ENCODE measurements around the gene CDA.
A peak's percentile ranks its signal among the peaks of the same experiment; 100 is the strongest.

The CDA gene

DNA sequence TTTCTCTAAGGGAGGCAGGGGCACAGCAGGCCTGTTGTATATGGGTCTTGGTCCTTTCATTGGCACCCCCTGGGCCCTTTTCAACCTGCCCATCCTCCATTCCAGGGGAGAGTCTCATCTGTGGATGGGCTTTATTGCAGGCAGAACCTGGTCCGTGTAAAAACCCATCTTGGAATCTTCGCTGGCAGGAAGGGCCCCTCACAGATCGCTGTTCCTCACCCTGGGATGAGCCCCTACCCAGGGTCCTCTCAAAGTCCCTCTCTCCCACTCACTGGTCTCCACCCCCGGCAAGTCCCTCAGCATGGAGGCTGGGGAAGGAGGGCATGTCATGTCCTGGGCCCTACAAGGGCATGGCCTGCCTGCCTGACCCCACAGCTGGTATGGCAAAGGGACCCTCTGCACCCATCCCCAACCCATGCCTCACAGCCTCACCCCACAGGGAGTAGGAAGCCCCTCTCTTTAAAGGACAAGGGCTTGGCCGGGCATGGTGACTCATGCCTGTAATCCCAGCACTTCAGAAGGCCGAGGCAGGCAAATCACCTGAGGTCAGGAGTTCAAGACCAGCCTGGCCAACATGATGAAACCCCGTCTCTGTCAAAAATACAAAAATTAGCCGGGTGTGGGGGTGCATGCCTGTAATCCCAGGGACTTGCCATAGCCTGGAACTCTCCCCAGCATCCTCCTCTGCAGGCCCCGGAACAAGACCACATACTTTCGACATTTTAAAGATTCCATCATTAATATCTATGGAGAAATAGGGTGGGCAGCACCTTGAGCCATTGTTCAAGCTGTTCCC, 13.2 kb upstream of the CDA start:
- H3K27me3 ChIP-seq = peaks cover 42% of the 10 kb centered on the region
- no peak overlapping the region for H3K4me3 ChIP-seq (ENCODE audit: low read depth in 1 of 2, low read length in 1 of 2)
- TF ChIP-seq, protein P1, sequence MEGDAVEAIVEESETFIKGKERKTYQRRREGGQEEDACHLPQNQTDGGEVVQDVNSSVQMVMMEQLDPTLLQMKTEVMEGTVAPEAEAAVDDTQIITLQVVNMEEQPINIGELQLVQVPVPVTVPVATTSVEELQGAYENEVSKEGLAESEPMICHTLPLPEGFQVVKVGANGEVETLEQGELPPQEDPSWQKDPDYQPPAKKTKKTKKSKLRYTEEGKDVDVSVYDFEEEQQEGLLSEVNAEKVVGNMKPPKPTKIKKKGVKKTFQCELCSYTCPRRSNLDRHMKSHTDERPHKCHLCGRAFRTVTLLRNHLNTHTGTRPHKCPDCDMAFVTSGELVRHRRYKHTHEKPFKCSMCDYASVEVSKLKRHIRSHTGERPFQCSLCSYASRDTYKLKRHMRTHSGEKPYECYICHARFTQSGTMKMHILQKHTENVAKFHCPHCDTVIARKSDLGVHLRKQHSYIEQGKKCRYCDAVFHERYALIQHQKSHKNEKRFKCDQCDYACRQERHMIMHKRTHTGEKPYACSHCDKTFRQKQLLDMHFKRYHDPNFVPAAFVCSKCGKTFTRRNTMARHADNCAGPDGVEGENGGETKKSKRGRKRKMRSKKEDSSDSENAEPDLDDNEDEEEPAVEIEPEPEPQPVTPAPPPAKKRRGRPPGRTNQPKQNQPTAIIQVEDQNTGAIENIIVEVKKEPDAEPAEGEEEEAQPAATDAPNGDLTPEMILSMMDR (IDR thresholded peaks at IDR 0.05) = no peak
- H3K27ac ChIP-seq = peak overlapping the region; percentile 59
- no peaks in the 10 kb centered on the region for H3K9me3 ChIP-seq
- peaks cover 18 to 27% of the 10 kb centered on the region in 2 experiments for H3K4me1 ChIP-seq (ENCODE audit: control insufficient read depth in 1 of 2, insufficient read depth in 1 of 2, low read depth in 1 of 2, low read length in 1 of 2)
- H3K36me3 ChIP-seq = no peaks in the 10 kb centered on the region

DNA sequence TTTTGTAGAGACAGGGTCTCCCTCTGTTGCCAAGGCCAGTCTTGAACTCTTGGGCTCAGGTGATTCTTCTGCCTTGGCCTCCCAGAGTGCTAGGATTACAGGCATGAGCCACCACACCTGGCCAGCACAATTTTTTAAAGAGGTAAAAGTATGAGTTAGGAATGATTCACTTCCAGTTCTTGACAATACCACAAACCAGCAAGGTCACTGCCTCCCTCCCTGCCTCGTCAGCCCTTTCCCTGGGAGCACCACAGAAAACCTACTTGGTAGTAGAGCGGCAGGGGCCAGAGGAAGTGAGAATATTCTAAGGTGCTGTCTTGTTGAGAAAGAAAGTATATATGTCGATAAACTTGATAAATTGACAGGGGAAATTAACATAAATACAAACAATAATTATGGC, 10.8 kb upstream of the CDA start:
- Histone ChIP-seq H3K36me3 (no peaks in the 10 kb centered on the region), H3K4me1 (ENCODE audit: control insufficient read depth in 1 of 2, insufficient read depth in 1 of 2, low read depth in 1 of 2, low read length in 1 of 2) (peaks cover 18 to 27% of the 10 kb centered on the region in 2 experiments), H3K27ac (no peak overlapping the region), H3K9me3 (no peaks in the 10 kb centered on the region), H3K4me3 (ENCODE audit: low read depth in 1 of 2, low read length in 1 of 2) (no peak overlapping the region), H3K27me3 (peaks cover 20% of the 10 kb centered on the region)
- TF ChIP-seq, protein P1 (IDR thresholded peaks at IDR 0.05) = no peak

DNA sequence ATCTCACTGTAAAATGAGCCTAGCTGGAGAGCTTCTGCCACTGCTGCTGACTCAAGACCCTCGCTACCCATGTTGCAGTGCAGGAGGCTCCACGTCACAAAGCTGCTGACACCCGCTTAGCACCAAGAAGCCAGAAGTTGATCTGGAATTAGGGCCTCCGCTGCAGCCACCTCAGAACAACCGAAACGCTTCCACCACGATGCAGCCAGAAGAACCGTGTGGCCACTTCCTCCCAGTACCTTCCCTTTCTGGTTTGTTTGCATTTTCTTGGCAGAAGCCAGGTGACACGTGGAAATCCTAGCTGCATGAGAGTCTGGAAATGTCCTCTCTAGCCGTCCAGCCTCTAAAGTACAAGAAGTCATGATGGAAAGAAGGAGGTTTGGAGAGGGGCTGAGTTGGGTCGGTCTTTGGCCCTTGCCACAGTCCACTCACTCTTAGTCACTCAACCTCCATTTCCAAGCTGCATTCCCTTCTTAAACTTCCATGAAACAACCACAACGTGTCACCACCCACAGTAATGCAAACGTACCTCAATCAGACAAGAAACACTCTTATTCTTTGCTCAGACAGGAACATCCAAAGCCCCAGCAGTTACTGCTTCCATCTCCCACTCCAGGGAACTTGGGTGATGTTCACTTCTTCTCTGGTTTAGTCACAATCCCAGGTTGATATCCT, 10.0 kb upstream of the CDA start:
- no peaks in the 10 kb centered on the region for H3K36me3 ChIP-seq
- no peak overlapping the region for H3K4me3 ChIP-seq (ENCODE audit: low read depth in 1 of 2, low read length in 1 of 2)
- H3K27me3 ChIP-seq = peaks cover 12% of the 10 kb centered on the region
- H3K27ac ChIP-seq = peak overlapping the region; percentile 62
- no peaks in the 10 kb centered on the region for H3K9me3 ChIP-seq
- TF ChIP-seq, protein P1 (IDR thresholded peaks at IDR 0.05) = no peak
- H3K4me1 ChIP-seq (ENCODE audit: control insufficient read depth in 1 of 2, insufficient read depth in 1 of 2, low read depth in 1 of 2, low read length in 1 of 2) = peaks cover 18 to 27% of the 10 kb centered on the region in 2 experiments

DNA sequence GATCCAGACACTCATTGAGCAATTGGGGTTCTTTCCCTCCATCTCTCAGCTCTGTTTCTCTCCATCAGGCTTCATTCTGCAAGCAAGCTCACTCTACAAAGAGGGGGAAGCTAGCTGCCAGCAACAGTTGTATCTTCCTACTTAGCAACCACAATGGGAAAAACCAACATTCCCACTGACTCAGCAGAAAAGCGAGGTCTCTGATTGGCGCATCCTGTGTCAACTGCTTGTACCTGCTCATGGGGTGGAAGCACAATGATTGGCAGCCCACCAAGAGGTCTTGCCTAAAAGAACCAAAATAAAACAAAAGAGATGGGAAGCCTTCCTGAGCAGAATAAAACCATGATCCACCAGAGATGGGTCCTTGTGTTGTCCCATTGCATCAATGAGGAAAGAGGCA, 4.0 kb upstream of the CDA start:
- no peak overlapping the region for H3K27ac ChIP-seq
- no peaks in the 10 kb centered on the region for H3K27me3 ChIP-seq
- H3K9me3 ChIP-seq = no peaks in the 10 kb centered on the region
- TF ChIP-seq, protein P1 (IDR thresholded peaks at IDR 0.05) = no peak
- H3K4me1 ChIP-seq (ENCODE audit: control insufficient read depth in 1 of 2, insufficient read depth in 1 of 2, low read depth in 1 of 2, low read length in 1 of 2) = peaks cover 16 to 31% of the 10 kb centered on the region in 2 experiments
- H3K4me3 ChIP-seq (ENCODE audit: low read depth in 1 of 2, low read length in 1 of 2) = no peak overlapping the region
- H3K36me3 ChIP-seq = no peaks in the 10 kb centered on the region

DNA sequence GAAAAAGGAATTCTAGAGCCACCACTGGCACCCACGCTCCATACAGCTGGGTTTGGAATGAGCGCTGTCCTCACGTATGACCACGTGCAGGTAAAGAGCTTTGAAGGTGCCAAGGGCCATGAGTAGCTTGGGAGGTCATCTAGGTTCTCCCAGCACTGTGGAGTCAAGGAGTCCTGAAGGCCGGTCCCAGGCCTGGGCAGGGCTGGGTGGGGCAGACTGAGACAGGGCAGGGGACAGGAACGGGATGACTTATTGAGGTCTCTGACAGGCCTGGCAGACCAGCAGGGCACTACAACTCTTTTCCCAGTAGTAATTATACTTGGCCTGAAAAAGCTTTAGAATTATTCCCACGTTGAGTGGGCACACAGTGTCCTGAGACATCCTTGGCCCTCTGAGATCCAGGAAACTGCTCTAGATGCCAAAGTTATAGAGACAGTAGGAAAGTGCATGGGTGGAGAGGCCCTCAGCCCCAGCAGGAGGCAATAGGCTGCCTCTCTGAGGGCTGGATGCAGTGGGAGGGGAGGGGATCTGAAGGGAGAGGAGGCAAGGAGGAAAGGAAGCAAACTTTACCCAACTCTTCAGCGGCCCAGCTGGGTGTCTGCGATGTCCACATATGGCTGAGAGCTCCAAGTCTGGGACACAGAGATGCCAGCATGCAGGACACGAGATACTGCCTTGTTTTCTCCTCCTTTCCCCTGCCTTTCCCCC, 1.8 kb upstream of the CDA start:
- Histone ChIP-seq H3K9me3 (no peaks in the 10 kb centered on the region), H3K4me3 (ENCODE audit: low read depth in 1 of 2, low read length in 1 of 2) (no peak overlapping the region), H3K36me3 (peaks cover 6% of the 10 kb centered on the region), H3K27me3 (no peaks in the 10 kb centered on the region), H3K4me1 (ENCODE audit: control insufficient read depth in 1 of 2, insufficient read depth in 1 of 2, low read depth in 1 of 2, low read length in 1 of 2) (peaks cover 37 to 54% of the 10 kb centered on the region in 2 experiments), H3K27ac (peak overlapping the region; percentile 98)
- TF ChIP-seq, protein P1 (IDR thresholded peaks at IDR 0.05) = no peak

Measured in neutrophil (primary cell).